Measurements from ENCODE around the gene KRT8. TPM values are rescaled to one million over a fixed set of nuclear protein-coding genes. Genes with fewer than 3 reads are reported as not detected.
"Not testable (repeated sequence)": the region's sequence is repeated elsewhere in the genome, so short reads cannot be mapped to it uniquely, and the experiment has no call there.

The KRT8 gene
- total RNA-seq, 1 donor from 2014 or later, result 5.7 TPM

- DNase-seq (ENCODE audit: low spot score), result no peak
Observed at GRCh38 chr12:52901715-52902541, 2.9 kb downstream of the KRT8 start.

- DNase-seq (ENCODE audit: low spot score), result no peak
Observed at GRCh38 chr12:52900896-52901714, 3.8 kb downstream of the KRT8 start.

GRCh38 chr12:52900166-52900895, 4.5 kb downstream of the KRT8 start:
- no peak for DNase-seq (ENCODE audit: low spot score)

GRCh38 chr12:52899338-52900035, 5.4 kb downstream of the KRT8 start:
- DNase-seq (ENCODE audit: low spot score), result no peak

- DNase-seq (ENCODE audit: low spot score), result no peak
Observed at GRCh38 chr12:52896190-52897100, 8.4 kb downstream of the KRT8 start.

- DNase-seq (ENCODE audit: low spot score), result no peak
Observed at GRCh38 chr12:52895726-52896189, 9.1 kb downstream of the KRT8 start.

- DNase-seq (ENCODE audit: low spot score), result no peak
Observed at GRCh38 chr12:52892974-52893373, 11.9 kb downstream of the KRT8 start.

GRCh38 chr12:52892207-52892852, 12.5 kb downstream of the KRT8 start:
- no peak for DNase-seq (ENCODE audit: low spot score)

- DNase-seq (ENCODE audit: low spot score), result no peak
Observed at GRCh38 chr12:52891044-52891443, 13.8 kb downstream of the KRT8 start.

GRCh38 chr12:52890417-52890816, 14.5 kb downstream of the KRT8 start:
- DNase-seq (ENCODE audit: low spot score), result no peak

GRCh38 chr12:52884526-52885293, 20.2 kb downstream of the KRT8 start:
- DNase-seq (ENCODE audit: low spot score), result no peak

GRCh38 chr12:52880499-52880898, 24.4 kb downstream of the KRT8 start:
- not testable (repeated sequence) for DNase-seq (ENCODE audit: low spot score)

- DNase-seq (ENCODE audit: low spot score), result no peak
Observed at GRCh38 chr12:52879394-52880351, 25.2 kb downstream of the KRT8 start.

- DNase-seq (ENCODE audit: low spot score), result no peak
Observed at GRCh38 chr12:52878507-52879393, 26.1 kb downstream of the KRT8 start.

GRCh38 chr12:52877242-52877641, 27.6 kb downstream of the KRT8 start:
- no peak for DNase-seq (ENCODE audit: low spot score)

GRCh38 chr12:52876372-52876771, 28.5 kb downstream of the KRT8 start:
- DNase-seq (ENCODE audit: low spot score), result no peak

Measured in mesenteric fat pad (tissue), 1 donor.